GM19395 (cell line): Measurements from ENCODE around the gene ATP5ME.
"Not testable (repeated sequence)": the region's sequence is repeated elsewhere in the genome, so short reads cannot be mapped to it uniquely, and the experiment has no call there.

ENCODE experiments used
- ATAC-seq: cut with Tn5 transposase; IDR thresholded peaks from one replicate; pipeline ENCODE4 v1.9.1; 2021; ENCODE audit warnings: mild to moderate bottlenecking, moderate library complexity; ENCODE audit not compliant: unreplicated experiment

The ATP5ME gene

GRCh38 chr4:657338-657833 lies 16.7 kb downstream of the ATP5ME start:
- ATAC-seq, result no peak

GRCh38 chr4:656436-657337 lies 17.4 kb downstream of the ATP5ME start:
- no peak for ATAC-seq

- no peak for ATAC-seq
These were observed 18.5 kb downstream of the ATP5ME start for GRCh38 chr4:655464-656151.

GRCh38 chr4:654871-655463 lies 19.1 kb downstream of the ATP5ME start:
- no peak for ATAC-seq

- no peak for ATAC-seq
These were observed 19.6 kb downstream of the ATP5ME start for GRCh38 chr4:654503-654845.

GRCh38 chr4:653831-654502 lies 20.1 kb downstream of the ATP5ME start:
- no peak for ATAC-seq

- ATAC-seq, result no peak
These were observed 20.8 kb downstream of the ATP5ME start for GRCh38 chr4:653080-653821.

- no peak for ATAC-seq
These were observed 22.0 kb downstream of the ATP5ME start for GRCh38 chr4:651884-652642.

GRCh38 chr4:650951-651883 lies 22.9 kb downstream of the ATP5ME start:
- no peak for ATAC-seq

- ATAC-seq, result no peak
These were observed 23.6 kb downstream of the ATP5ME start for GRCh38 chr4:650461-650860.

GRCh38 chr4:649751-650310 lies 24.2 kb downstream of the ATP5ME start:
- no peak for ATAC-seq

- no peak for ATAC-seq
These were observed 24.8 kb downstream of the ATP5ME start for GRCh38 chr4:649293-649625.

- no peak for ATAC-seq
These were observed 25.3 kb downstream of the ATP5ME start for GRCh38 chr4:648579-649292.

GRCh38 chr4:647481-647880 lies 26.6 kb downstream of the ATP5ME start:
- no peak for ATAC-seq

GRCh38 chr4:646460-646859 lies 27.6 kb downstream of the ATP5ME start:
- no peak for ATAC-seq

- ATAC-seq, result not testable (repeated sequence)
These were observed 31.7 kb downstream of the ATP5ME start for GRCh38 chr4:642366-642765.

- no peak for ATAC-seq
These were observed 36.4 kb downstream of the ATP5ME start for GRCh38 chr4:637536-638280.
